Activated CD8-positive, alpha-beta T cell treated with anti-CD3 and anti-CD28 coated beads for 36 hours (primary cell): Measurements from ENCODE around the gene JAG1. TPM values are rescaled to one million over a fixed set of nuclear protein-coding genes. Genes with fewer than 3 reads are reported as not detected.

ENCODE experiments used
- ATAC-seq: fragments of 200-7000 bp; cut with Tn5 transposase; one replicate; pipeline ENCODE4 v1.10.0; 2021; ENCODE audit warnings: mild to moderate bottlenecking, moderate library complexity
- CTCF ChIA-PET: fragments of 350-600 bp; sonication (Branson Sonifier 250); formaldehyde crosslinking; loops from one replicate; lab custom pipeline; 2021; ENCODE audit warnings: antibody characterized with exemption; lab: Charles Lee
- POLR2A ChIA-PET: fragments of 350-600 bp; sonication (Branson Sonifier 250); formaldehyde crosslinking; loops from one replicate; lab custom pipeline; 2021; ENCODE audit warnings: antibody characterized with exemption; lab: Charles Lee
- DNase-seq: peaks from one replicate; pipeline ENCODE4 v3.0.0-alpha.2; 2020
- H3K27ac Mint-ChIP-seq: one replicate; pipeline ENCODE4 v1.8.0; 2021; ENCODE audit warnings: mild to moderate bottlenecking, mixed read lengths
- H3K27me3 Mint-ChIP-seq: one replicate; pipeline ENCODE4 v1.8.0; 2021; ENCODE audit warnings: mixed read lengths
- H3K36me3 Mint-ChIP-seq: one replicate; pipeline ENCODE4 v1.8.0; 2021; ENCODE audit warnings: low read depth, mixed read lengths
- H3K4me1 Mint-ChIP-seq: one replicate; pipeline ENCODE4 v1.8.0; 2021; ENCODE audit warnings: low read depth, mixed read lengths
- H3K4me3 Mint-ChIP-seq: one replicate; pipeline ENCODE4 v1.8.0; 2021; ENCODE audit warnings: mild to moderate bottlenecking, moderate library complexity, mixed read lengths
- H3K9me3 Mint-ChIP-seq: one replicate; pipeline ENCODE4 v1.8.0; 2021; ENCODE audit warnings: mixed read lengths
- intact Hi-C: fragments of 100-400 bp; cut with micrococcal nuclease; formaldehyde crosslinking; loops from one replicate; pipeline ENCODE4 v1.10.0; 2022
- total RNA-seq, 2 experiments: library from RNA; stranded (reverse); gene quantifications; one replicate each; pipeline ENCODE4 v1.2.3, GENCODE V29; 2021
- TF ChIP-seq, protein P1 (sequence below): fragments of 200-600 bp; IDR thresholded peaks from one replicate; pipeline ENCODE4 v1.8.0; 2022; ENCODE audit warnings: antibody characterized with exemption, mild to moderate bottlenecking

JAG1 gene
- total RNA-seq, 2 experiments from 2014 or later: 0.41 to 0.58 TPM

DNA sequence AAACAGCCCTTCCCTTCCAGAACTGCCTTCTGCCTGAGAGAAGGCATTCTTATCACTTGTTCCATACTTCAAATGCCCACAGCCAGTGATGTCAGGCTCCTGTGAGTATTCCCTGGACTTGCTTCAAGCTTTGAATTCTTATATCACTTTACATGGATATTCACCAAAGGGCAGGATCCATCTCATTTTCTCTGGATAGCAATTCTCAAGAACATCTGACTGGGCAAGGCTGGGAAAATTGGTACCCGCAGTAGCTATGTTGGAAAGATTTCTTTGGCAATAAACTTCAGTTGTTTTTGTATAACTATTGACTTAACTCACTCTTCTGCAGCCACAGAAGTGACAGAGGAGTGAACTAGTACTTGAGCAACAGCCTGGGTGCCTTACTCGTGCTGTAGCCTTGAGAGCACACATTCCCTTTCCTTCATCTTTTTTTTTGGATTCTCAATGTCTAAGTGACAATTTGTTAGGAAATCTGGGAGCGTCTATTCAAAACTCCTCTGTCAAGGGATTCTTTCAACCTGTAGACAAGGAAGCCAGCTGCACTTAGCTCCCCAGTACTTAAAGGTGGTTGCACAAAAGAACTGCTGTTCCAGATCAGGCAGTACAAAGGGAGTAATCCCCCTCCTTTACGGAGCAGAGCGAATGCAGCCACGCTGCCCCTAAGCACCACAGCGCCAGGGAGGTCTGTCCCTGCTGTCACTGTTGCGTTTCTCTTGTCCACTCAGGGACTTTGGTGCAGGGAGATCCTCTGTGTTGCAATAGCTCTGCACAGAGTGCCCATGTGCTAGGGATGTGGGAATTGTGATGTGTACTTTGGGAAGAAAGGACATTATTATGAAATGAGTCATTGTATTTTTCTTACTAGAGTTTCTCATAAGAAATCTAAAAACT is 69.6 kb downstream of the JAG1 start:
- H3K4me3 Mint-ChIP-seq: no peak overlapping the region
- TF ChIP-seq, protein P1, sequence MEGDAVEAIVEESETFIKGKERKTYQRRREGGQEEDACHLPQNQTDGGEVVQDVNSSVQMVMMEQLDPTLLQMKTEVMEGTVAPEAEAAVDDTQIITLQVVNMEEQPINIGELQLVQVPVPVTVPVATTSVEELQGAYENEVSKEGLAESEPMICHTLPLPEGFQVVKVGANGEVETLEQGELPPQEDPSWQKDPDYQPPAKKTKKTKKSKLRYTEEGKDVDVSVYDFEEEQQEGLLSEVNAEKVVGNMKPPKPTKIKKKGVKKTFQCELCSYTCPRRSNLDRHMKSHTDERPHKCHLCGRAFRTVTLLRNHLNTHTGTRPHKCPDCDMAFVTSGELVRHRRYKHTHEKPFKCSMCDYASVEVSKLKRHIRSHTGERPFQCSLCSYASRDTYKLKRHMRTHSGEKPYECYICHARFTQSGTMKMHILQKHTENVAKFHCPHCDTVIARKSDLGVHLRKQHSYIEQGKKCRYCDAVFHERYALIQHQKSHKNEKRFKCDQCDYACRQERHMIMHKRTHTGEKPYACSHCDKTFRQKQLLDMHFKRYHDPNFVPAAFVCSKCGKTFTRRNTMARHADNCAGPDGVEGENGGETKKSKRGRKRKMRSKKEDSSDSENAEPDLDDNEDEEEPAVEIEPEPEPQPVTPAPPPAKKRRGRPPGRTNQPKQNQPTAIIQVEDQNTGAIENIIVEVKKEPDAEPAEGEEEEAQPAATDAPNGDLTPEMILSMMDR: no peak
- CTCF ChIA-PET: no interaction called here
- H3K36me3 Mint-ChIP-seq: peaks cover 24% of the 10 kb centered on the region
- DNase-seq: no peak
- no peak for ATAC-seq
- intact Hi-C loops: no loop called here
- no peak overlapping the region for H3K27ac Mint-ChIP-seq
- H3K4me1 Mint-ChIP-seq: peaks cover 9% of the 10 kb centered on the region
- H3K27me3 Mint-ChIP-seq: no peaks in the 10 kb centered on the region
- POLR2A ChIA-PET: no interaction called here
- H3K9me3 Mint-ChIP-seq: no peaks in the 10 kb centered on the region

DNA sequence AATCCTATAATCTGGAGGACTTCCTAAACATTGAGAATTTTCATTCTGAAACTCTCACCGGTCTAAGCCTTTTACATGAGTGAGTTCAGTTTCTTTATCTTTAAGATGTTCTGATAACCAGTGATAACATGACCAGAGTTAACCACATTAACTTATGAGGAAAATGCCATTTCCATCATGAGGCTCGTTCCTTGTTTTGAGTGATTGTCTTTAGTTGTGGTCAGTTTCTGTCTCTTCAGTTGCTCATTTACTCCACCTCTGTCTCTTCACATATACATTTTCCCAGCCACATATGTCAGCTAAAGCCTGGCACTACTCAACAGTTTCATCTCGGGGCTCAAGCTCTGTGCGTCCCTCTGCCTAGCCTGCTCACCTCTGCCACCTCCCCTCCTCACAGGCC is 70.4 kb downstream of the JAG1 start:
- ATAC-seq (peak; percentile 47), DNase-seq (peak; percentile 6)
- no peaks in the 10 kb centered on the region for H3K9me3 Mint-ChIP-seq
- no peak overlapping the region for H3K4me3 Mint-ChIP-seq
- peaks cover 17% of the 10 kb centered on the region for H3K4me1 Mint-ChIP-seq
- intact Hi-C loops: no loop called here
- ChIA-PET POLR2A (no interaction called here), CTCF (no interaction called here)
- no peaks in the 10 kb centered on the region for H3K27me3 Mint-ChIP-seq
- H3K27ac Mint-ChIP-seq: no peak overlapping the region
- TF ChIP-seq, protein P1: no peak
- peaks cover 24% of the 10 kb centered on the region for H3K36me3 Mint-ChIP-seq

DNA sequence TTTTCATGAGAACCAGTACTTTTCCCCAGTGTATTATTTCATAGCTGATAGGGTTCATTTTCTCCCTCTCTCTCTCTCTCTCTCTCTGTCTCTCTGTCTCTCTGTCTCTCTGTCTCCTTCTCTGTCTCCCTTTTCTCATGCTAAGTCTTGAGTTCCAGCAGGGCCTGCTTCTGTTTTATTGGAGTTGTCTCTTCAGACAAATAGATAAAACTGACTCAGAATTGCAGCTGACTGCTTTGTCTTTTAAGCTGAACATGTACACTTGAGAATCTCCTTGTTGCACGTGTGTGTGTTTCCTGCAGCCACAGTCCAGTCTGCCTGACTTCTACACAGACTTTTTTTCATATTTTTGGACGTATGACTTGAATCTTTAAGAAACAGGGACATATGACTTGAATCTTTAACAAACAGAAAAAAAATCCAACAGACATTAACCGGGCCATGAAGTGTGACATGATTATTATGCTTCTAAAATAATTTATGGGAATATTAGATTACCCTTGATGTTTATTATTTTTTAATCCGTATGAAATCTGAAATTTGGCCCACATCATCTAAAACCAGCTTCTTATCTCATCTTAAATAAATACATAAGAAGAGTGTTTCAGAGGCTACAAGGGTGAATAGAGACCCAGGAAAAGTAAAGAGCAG is 71.5 kb downstream of the JAG1 start:
- POLR2A ChIA-PET: no interaction called here
- H3K36me3 Mint-ChIP-seq: peaks cover 29% of the 10 kb centered on the region
- TF ChIP-seq, protein P1: no peak

DNA sequence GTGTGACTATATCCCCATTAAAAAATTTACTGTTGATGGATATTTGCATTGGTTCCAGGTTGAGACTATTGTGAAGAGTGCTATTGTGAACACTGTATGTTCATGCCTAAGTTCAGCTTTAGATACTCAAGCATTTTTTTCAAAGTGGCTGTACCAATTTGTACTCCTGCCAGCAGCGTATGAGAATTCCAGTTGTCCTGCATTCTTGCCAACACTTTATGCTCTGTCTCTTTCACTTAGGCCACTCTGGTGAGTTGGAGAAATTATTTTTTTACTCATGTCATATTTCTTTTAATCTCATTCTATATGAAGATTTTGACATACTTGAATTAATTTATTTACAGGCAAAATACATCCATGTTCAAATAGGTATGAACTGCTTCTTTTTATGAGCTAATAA is 76.2 kb downstream of the JAG1 start:
- peaks cover 22% of the 10 kb centered on the region for H3K36me3 Mint-ChIP-seq
- no peak overlapping the region for H3K4me3 Mint-ChIP-seq
- DNase-seq (no peak), ATAC-seq (no peak)
- CTCF ChIA-PET: interaction anchor here (0.7 to 1.2 kb wide), 3 partner anchors 13 to 61 kb away, joined by 3 to 4 read pairs (median 3); no protein-coding TSS in a partner anchor
- H3K9me3 Mint-ChIP-seq: no peaks in the 10 kb centered on the region
- TF ChIP-seq, protein P1: no peak
- intact Hi-C loops: no loop called here
- H3K27me3 Mint-ChIP-seq: no peaks in the 10 kb centered on the region
- peaks cover 9% of the 10 kb centered on the region for H3K4me1 Mint-ChIP-seq
- H3K27ac Mint-ChIP-seq: no peak overlapping the region
- POLR2A ChIA-PET: no interaction called here

More for the DNA sequence above, 71.5 kb downstream of the JAG1 start:
- intact Hi-C loops: no loop called here
- Mint-ChIP-seq H3K4me1 (peaks cover 17% of the 10 kb centered on the region), H3K27me3 (no peaks in the 10 kb centered on the region), H3K27ac (no peak overlapping the region), H3K4me3 (no peak overlapping the region), H3K9me3 (no peaks in the 10 kb centered on the region)
- ATAC-seq (no peak), DNase-seq (no peak)
- CTCF ChIA-PET: no interaction called here

DNA sequence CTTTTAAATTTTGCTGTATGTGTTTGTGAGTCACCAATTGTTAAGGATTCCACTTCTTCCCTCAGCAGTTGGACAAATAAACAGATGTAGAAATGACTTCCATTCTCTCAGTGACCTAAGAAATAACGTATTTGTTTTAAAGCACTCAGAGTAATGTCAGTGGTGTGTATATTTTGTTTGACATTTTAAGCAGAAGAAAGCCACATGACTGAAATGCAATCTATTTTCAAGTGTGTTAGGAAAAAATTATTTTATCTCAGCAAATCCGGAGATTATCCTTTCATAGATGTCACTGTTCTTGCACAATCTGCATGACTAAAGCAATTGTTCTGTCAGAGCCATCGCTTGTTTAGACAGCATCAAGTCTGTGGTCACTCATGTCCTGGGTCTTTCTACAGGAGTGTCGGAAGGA is 77.1 kb downstream of the JAG1 start:
- POLR2A ChIA-PET: no interaction called here
- H3K27me3 Mint-ChIP-seq: no peaks in the 10 kb centered on the region
- intact Hi-C loops: no loop called here
- H3K36me3 Mint-ChIP-seq: peaks cover 16% of the 10 kb centered on the region
- no peaks in the 10 kb centered on the region for H3K9me3 Mint-ChIP-seq
- H3K4me1 Mint-ChIP-seq: peaks cover 9% of the 10 kb centered on the region
- H3K27ac Mint-ChIP-seq: no peak overlapping the region
- TF ChIP-seq, protein P1: no peak
- no peak overlapping the region for H3K4me3 Mint-ChIP-seq
- CTCF ChIA-PET: interaction anchor here (1.0 to 1.2 kb wide), 2 partner anchors 44 to 60 kb away, joined by 3 to 4 read pairs; no protein-coding TSS in a partner anchor
- DNase-seq (no peak), ATAC-seq (no peak)
